H1 (cell line): ENCODE results near the gene MPST. TPM values are rescaled to one million over a fixed set of nuclear protein-coding genes. Genes with fewer than 3 reads are reported as not detected.

Source experiments
- HDAC2 ChIP-seq, 2 experiments: fragments of 300-600 bp in 1 of 2; sonication (generic) in 1 of 2; IDR thresholded peaks; 2 replicates each; pipeline ENCODE4 v1.6.1; 2011 to 2012; ENCODE audit warnings: low read depth in 2 of 2, low read length in 2 of 2, mild to moderate bottlenecking in 2 of 2, moderate library complexity in 2 of 2, borderline replicate concordance in 1 of 2, inconsistent platforms in 1 of 2
- MAFK ChIP-seq: IDR thresholded peaks from 2 replicates; pipeline ENCODE4 v1.6.1; 2012; ENCODE audit warnings: low read depth, mild to moderate bottlenecking, improper control_type of control experiment, low read length
- RFX5 ChIP-seq: IDR thresholded peaks from 2 replicates; pipeline ENCODE4 v1.6.1; 2011; ENCODE audit warnings: low read depth, low read length, improper control_type of control experiment, borderline replicate concordance
- TBP ChIP-seq: IDR thresholded peaks from 2 replicates; pipeline ENCODE4 v1.6.1; 2011; ENCODE audit warnings: low read depth, low read length, improper control_type of control experiment
- YY1 ChIP-seq: IDR thresholded peaks from 2 replicates; pipeline ENCODE4 v1.6.1; 2011; ENCODE audit warnings: low read depth, mild to moderate bottlenecking, low read length
- polyA plus RNA-seq, 7 experiments: library from polyadenylated mRNA; depleted of rRNA in 3 of 7; stranded (reverse) in 5 of 7; unstranded in 2 of 7; fragments of >200 nt in 5 of 7; fragments of 200-250 nt in 2 of 7; gene quantifications; 1 replicate in 5 of 7; 2 replicates in 1 of 7; 4 replicates in 1 of 7; pipeline versions ENCODE4 v1.2.1 to v1.2.3, GENCODE V29; 2011 to 2013; ENCODE audit warnings: missing spikeins in 2 of 7, mixed read lengths in 2 of 7
- total RNA-seq: library from RNA; stranded (reverse); fragmentation: NEBNext Ultra II Directional; extraction: Animal tissue kit (Norgen Biotek cat#: 25700); gene quantifications from 2 replicates; pipeline ENCODE4 v1.2.1, GENCODE V29; 2021
- TF ChIP-seq, protein P1 (sequence below), 3 experiments: IDR thresholded peaks; 1 replicate in 2 of 3; 2 replicates in 1 of 3; pipeline versions ENCODE4 v1.5.1 to v1.6.1; 2011; ENCODE audit warnings: low read length in 3 of 3, mild to moderate bottlenecking in 3 of 3, inconsistent platforms in 2 of 3, low read depth in 1 of 3, moderate library complexity in 1 of 3; ENCODE audit not compliant: insufficient read depth in 1 of 3; ENCODE audit errors: control extremely low read depth in 1 of 3
- TF ChIP-seq, protein P2 (sequence below): fragments of 300-600 bp; sonication (generic); IDR thresholded peaks from 2 replicates; pipeline ENCODE4 v1.7.1; 2012; ENCODE audit warnings: low read length, moderate library complexity, mild to moderate bottlenecking, inconsistent platforms; ENCODE audit not compliant: insufficient replicate concordance

MPST gene
- total and polyA plus RNA-seq, 2 of the 8 experiments (the other 6 are each of a cell fraction or from before 2014, with no cell fraction given), result 86.0 to 124 TPM

DNA sequence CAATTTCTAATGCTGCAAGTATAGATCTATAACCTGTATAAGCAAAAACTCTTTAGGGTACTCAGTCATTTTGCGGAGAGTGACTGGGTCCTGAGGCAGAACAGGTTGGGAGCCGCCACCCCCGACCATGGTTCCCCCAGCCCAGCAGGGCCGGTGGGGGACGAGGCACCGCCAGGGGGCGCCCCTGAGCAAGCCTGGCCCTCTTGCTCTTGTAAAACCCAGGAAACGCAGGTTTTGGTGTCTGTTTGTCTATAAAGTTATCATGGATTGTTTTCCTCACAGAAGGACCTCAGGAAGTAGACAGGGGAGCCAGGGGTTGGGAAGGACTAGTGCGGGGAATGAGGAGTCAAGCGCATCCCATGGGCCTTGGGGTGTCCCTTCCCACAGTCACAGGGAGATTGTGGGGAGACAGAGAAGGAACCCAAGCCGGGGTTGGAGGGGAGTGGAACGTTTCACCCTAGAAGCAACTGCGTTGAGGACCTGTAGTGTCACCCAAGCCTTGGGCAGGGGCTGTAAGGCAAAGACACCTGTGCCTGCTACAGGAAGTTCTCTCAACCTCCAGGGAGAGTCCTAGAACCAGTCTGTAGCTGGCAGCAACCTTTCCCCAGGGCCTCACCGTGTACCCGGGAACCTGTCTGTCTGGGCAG is 58.4 kb downstream of the MPST start (continued):
- peak; percentile 59; the same call in 1 of the 2 replicates for TF ChIP-seq YY1
- TF ChIP-seq MAFK, result no peak
- 0 out of 2 replicates have a peak, but pooled peaks have one; percentile 13 for TF ChIP-seq TBP
- TF ChIP-seq, protein P1, sequence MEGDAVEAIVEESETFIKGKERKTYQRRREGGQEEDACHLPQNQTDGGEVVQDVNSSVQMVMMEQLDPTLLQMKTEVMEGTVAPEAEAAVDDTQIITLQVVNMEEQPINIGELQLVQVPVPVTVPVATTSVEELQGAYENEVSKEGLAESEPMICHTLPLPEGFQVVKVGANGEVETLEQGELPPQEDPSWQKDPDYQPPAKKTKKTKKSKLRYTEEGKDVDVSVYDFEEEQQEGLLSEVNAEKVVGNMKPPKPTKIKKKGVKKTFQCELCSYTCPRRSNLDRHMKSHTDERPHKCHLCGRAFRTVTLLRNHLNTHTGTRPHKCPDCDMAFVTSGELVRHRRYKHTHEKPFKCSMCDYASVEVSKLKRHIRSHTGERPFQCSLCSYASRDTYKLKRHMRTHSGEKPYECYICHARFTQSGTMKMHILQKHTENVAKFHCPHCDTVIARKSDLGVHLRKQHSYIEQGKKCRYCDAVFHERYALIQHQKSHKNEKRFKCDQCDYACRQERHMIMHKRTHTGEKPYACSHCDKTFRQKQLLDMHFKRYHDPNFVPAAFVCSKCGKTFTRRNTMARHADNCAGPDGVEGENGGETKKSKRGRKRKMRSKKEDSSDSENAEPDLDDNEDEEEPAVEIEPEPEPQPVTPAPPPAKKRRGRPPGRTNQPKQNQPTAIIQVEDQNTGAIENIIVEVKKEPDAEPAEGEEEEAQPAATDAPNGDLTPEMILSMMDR (IDR thresholded peaks at IDR 0.05; ENCODE audit: control extremely low read depth in 1 of 3, insufficient read depth in 1 of 3, low read depth in 1 of 3, low read length in 3 of 3), result peak; percentile 90 to 99 (median 93)
- TF ChIP-seq, protein P2, sequence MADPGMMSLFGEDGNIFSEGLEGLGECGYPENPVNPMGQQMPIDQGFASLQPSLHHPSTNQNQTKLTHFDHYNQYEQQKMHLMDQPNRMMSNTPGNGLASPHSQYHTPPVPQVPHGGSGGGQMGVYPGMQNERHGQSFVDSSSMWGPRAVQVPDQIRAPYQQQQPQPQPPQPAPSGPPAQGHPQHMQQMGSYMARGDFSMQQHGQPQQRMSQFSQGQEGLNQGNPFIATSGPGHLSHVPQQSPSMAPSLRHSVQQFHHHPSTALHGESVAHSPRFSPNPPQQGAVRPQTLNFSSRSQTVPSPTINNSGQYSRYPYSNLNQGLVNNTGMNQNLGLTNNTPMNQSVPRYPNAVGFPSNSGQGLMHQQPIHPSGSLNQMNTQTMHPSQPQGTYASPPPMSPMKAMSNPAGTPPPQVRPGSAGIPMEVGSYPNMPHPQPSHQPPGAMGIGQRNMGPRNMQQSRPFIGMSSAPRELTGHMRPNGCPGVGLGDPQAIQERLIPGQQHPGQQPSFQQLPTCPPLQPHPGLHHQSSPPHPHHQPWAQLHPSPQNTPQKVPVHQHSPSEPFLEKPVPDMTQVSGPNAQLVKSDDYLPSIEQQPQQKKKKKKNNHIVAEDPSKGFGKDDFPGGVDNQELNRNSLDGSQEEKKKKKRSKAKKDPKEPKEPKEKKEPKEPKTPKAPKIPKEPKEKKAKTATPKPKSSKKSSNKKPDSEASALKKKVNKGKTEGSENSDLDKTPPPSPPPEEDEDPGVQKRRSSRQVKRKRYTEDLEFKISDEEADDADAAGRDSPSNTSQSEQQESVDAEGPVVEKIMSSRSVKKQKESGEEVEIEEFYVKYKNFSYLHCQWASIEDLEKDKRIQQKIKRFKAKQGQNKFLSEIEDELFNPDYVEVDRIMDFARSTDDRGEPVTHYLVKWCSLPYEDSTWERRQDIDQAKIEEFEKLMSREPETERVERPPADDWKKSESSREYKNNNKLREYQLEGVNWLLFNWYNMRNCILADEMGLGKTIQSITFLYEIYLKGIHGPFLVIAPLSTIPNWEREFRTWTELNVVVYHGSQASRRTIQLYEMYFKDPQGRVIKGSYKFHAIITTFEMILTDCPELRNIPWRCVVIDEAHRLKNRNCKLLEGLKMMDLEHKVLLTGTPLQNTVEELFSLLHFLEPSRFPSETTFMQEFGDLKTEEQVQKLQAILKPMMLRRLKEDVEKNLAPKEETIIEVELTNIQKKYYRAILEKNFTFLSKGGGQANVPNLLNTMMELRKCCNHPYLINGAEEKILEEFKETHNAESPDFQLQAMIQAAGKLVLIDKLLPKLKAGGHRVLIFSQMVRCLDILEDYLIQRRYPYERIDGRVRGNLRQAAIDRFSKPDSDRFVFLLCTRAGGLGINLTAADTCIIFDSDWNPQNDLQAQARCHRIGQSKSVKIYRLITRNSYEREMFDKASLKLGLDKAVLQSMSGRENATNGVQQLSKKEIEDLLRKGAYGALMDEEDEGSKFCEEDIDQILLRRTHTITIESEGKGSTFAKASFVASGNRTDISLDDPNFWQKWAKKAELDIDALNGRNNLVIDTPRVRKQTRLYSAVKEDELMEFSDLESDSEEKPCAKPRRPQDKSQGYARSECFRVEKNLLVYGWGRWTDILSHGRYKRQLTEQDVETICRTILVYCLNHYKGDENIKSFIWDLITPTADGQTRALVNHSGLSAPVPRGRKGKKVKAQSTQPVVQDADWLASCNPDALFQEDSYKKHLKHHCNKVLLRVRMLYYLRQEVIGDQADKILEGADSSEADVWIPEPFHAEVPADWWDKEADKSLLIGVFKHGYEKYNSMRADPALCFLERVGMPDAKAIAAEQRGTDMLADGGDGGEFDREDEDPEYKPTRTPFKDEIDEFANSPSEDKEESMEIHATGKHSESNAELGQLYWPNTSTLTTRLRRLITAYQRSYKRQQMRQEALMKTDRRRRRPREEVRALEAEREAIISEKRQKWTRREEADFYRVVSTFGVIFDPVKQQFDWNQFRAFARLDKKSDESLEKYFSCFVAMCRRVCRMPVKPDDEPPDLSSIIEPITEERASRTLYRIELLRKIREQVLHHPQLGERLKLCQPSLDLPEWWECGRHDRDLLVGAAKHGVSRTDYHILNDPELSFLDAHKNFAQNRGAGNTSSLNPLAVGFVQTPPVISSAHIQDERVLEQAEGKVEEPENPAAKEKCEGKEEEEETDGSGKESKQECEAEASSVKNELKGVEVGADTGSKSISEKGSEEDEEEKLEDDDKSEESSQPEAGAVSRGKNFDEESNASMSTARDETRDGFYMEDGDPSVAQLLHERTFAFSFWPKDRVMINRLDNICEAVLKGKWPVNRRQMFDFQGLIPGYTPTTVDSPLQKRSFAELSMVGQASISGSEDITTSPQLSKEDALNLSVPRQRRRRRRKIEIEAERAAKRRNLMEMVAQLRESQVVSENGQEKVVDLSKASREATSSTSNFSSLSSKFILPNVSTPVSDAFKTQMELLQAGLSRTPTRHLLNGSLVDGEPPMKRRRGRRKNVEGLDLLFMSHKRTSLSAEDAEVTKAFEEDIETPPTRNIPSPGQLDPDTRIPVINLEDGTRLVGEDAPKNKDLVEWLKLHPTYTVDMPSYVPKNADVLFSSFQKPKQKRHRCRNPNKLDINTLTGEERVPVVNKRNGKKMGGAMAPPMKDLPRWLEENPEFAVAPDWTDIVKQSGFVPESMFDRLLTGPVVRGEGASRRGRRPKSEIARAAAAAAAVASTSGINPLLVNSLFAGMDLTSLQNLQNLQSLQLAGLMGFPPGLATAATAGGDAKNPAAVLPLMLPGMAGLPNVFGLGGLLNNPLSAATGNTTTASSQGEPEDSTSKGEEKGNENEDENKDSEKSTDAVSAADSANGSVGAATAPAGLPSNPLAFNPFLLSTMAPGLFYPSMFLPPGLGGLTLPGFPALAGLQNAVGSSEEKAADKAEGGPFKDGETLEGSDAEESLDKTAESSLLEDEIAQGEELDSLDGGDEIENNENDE, result no peak
- TF ChIP-seq RFX5, result no peak
- TF ChIP-seq HDAC2 (IDR thresholded peaks at IDR 0.05; ENCODE audit: borderline replicate concordance in 1 of 2, low read depth in 2 of 2, low read length in 2 of 2), result no peak
